ENCODE data around the gene SALL3. TPM values are rescaled to one million over a fixed set of nuclear protein-coding genes. Genes with fewer than 3 reads are reported as not detected.

The SALL3 gene
- total and polyA plus RNA-seq, 2 experiments from 2014 or later: 16.9 to 39.8 TPM

- Histone ChIP-seq H4K20me1 (replicated peaks; ENCODE audit: insufficient read depth) (peaks cover 3% of the 10 kb centered on the region; the same call in 1 of the 2 replicates), H3K79me2 (replicated peaks; ENCODE audit: insufficient read depth) (peaks cover 38% of the 10 kb centered on the region), H3K9me2 (ENCODE audit: insufficient read depth) (no peaks in the 10 kb centered on the region), H3K4me1 (ENCODE audit: insufficient read depth) (peaks cover 27% of the 10 kb centered on the region), H3K27me3 (ENCODE audit: insufficient read depth) (peaks cover 18% of the 10 kb centered on the region), H3F3A (replicated peaks; ENCODE audit: low read depth) (no peaks in the 10 kb centered on the region), H2AFZ (no peak overlapping the region), H3K4me3 (no peak overlapping the region), H3K36me3 (ENCODE audit: insufficient read depth) (peaks cover 22% of the 10 kb centered on the region), H3K4me2 (no peak overlapping the region), H3K27ac (ENCODE audit: low read depth) (no peak overlapping the region)
- Mint-ChIP-seq H3K9me3 (no peaks in the 10 kb centered on the region; the same call in 2 of the 3 replicates), H3K27me3 (ENCODE audit: insufficient read depth, low read depth, poor library complexity) (peaks cover 24% of the 10 kb centered on the region), H3K36me3 (ENCODE audit: low read depth) (peaks cover 42% of the 10 kb centered on the region), H3K4me3 (no peak overlapping the region), H3K4me1 (peaks cover 23% of the 10 kb centered on the region; the same call in 2 of the 3 replicates), H3K27ac (no peak overlapping the region)
- TF ChIP-seq REST (IDR thresholded peaks at IDR 0.05; ENCODE audit: unreplicated experiment): no peak
- TF ChIP-seq JUNB (IDR thresholded peaks at IDR 0.05; ENCODE audit: unreplicated experiment): no peak
- no peak for TF ChIP-seq ZNF462 (CRISPR knock-in tag; IDR thresholded peaks at IDR 0.05)
- TF ChIP-seq NANOG (IDR thresholded peaks at IDR 0.05; ENCODE audit: borderline replicate concordance): no peak
- TF ChIP-seq EZH2phosphoT487 (IDR thresholded peaks at IDR 0.05; ENCODE audit: unreplicated experiment): no peak
- no peak for TF ChIP-seq POLR2AphosphoS5 (IDR thresholded peaks at IDR 0.05; ENCODE audit: low read depth)
- TF ChIP-seq CTCF (conservative IDR thresholded peaks at IDR 0.05; ENCODE audit: low read depth in 2 of 2): no peak
- no peak for TF ChIP-seq ZNF114 (CRISPR knock-in tag; IDR thresholded peaks at IDR 0.05)
- no peak for TF ChIP-seq STAT1 (IDR thresholded peaks at IDR 0.05; ENCODE audit: unreplicated experiment)
- no peak for TF ChIP-seq EZH2 (IDR thresholded peaks at IDR 0.05; ENCODE audit: low read depth, unreplicated experiment)
- no peak for TF ChIP-seq ZNF331 (CRISPR knock-in tag; IDR thresholded peaks at IDR 0.05; ENCODE audit: low read depth)
- no peak for TF ChIP-seq CREB1 (CRISPR knock-in tag; IDR thresholded peaks at IDR 0.05; ENCODE audit: low read depth)
- no peak for TF ChIP-seq ETS1 (IDR thresholded peaks at IDR 0.05)
- ATAC-seq: no peak
- DNase-seq (ENCODE audit: low spot score): no peak
Observed at GRCh38 chr18:78994000-78994399, 14.4 kb downstream of the SALL3 start.

Measured in GM23338 (cell line).